Duodenal mucosa (tissue), 2 donors: ENCODE measurements around the gene TLL2.

Source experiments
- H3K27ac ChIP-seq: one replicate; pipeline ENCODE4 v1.7.0; 2013; ENCODE audit warnings: low read depth, low read length
- H3K27me3 ChIP-seq, 2 donors: one replicate each; pipeline ENCODE4 v1.7.0; 2013; ENCODE audit warnings: low read length in 2 of 2, control low read depth in 1 of 2; ENCODE audit not compliant: insufficient read depth in 2 of 2, control insufficient read depth in 1 of 2
- H3K36me3 ChIP-seq, 2 donors: one replicate each; pipeline ENCODE4 v1.7.0; 2013; ENCODE audit warnings: low read length in 2 of 2, control low read depth in 1 of 2; ENCODE audit not compliant: insufficient read depth in 2 of 2, control insufficient read depth in 1 of 2
- H3K4me1 ChIP-seq, 2 donors: one replicate each; pipeline ENCODE4 v1.7.0; 2013; ENCODE audit warnings: low read length in 2 of 2, control low read depth in 1 of 2; ENCODE audit not compliant: insufficient read depth in 2 of 2, control insufficient read depth in 1 of 2
- H3K4me3 ChIP-seq, 2 donors: one replicate each; pipeline ENCODE4 v1.7.0; 2013; ENCODE audit warnings: low read length in 2 of 2, low read depth in 1 of 2
- H3K9ac ChIP-seq, 2 donors: one replicate each; pipeline ENCODE4 v1.7.0; 2013; ENCODE audit warnings: low read length in 2 of 2, low read depth in 1 of 2
- H3K9me3 ChIP-seq, 2 donors: one replicate each; pipeline ENCODE4 v1.7.0; 2013; ENCODE audit warnings: low read length in 2 of 2, control low read depth in 1 of 2; ENCODE audit not compliant: control insufficient read depth in 1 of 2

Gene TLL2

GRCh38 chr10:96536129-96536528, 22.4 kb upstream of the TLL2 start:
- Histone ChIP-seq H3K9me3 (no peaks in the 10 kb centered on the region), H3K27me3 (no peaks in the 10 kb centered on the region), H3K27ac (no peak overlapping the region), H3K36me3 (peaks cover 3 to 53% of the 10 kb centered on the region in 2 donors), H3K4me3 (no peak overlapping the region), H3K9ac (no peak overlapping the region), H3K4me1 (peaks cover 0 to 10% of the 10 kb centered on the region in 2 donors)

GRCh38 chr10:96532523-96532922, 18.8 kb upstream of the TLL2 start:
- Histone ChIP-seq H3K4me3 (no peak overlapping the region), H3K4me1 (peaks cover 0 to 10% of the 10 kb centered on the region in 2 donors), H3K9me3 (no peaks in the 10 kb centered on the region), H3K9ac (no peak overlapping the region), H3K36me3 (peaks cover 14 to 51% of the 10 kb centered on the region in 2 donors), H3K27ac (no peak overlapping the region), H3K27me3 (no peaks in the 10 kb centered on the region)

- no peak overlapping the region for H3K4me3 ChIP-seq
- no peak overlapping the region for H3K9ac ChIP-seq
- peaks cover 33 to 56% of the 10 kb centered on the region in 2 donors for H3K36me3 ChIP-seq
- H3K9me3 ChIP-seq: no peaks in the 10 kb centered on the region
- H3K27ac ChIP-seq: no peak overlapping the region
- H3K4me1 ChIP-seq: peaks cover 0 to 10% of the 10 kb centered on the region in 2 donors
- no peaks in the 10 kb centered on the region for H3K27me3 ChIP-seq
Measured at GRCh38 chr10:96529634-96530279, 16.0 kb upstream of the TLL2 start.

GRCh38 chr10:96524741-96525140, 11.0 kb upstream of the TLL2 start:
- no peaks in the 10 kb centered on the region for H3K27me3 ChIP-seq
- no peaks in the 10 kb centered on the region for H3K9me3 ChIP-seq
- no peak overlapping the region for H3K9ac ChIP-seq
- no peak overlapping the region for H3K27ac ChIP-seq
- peaks cover 48 to 59% of the 10 kb centered on the region in 2 donors for H3K36me3 ChIP-seq
- H3K4me3 ChIP-seq: no peak overlapping the region
- H3K4me1 ChIP-seq: no peaks in the 10 kb centered on the region

GRCh38 chr10:96517284-96517683, 3.6 kb upstream of the TLL2 start:
- no peak overlapping the region for H3K9ac ChIP-seq
- peaks cover 4 to 11% of the 10 kb centered on the region in 2 donors for H3K27me3 ChIP-seq
- H3K27ac ChIP-seq: no peak overlapping the region
- H3K9me3 ChIP-seq: no peaks in the 10 kb centered on the region
- no peak overlapping the region for H3K4me3 ChIP-seq
- H3K36me3 ChIP-seq: peaks cover 19 to 23% of the 10 kb centered on the region in 2 donors
- H3K4me1 ChIP-seq: peaks cover 7 to 21% of the 10 kb centered on the region in 2 donors

GRCh38 chr10:96516337-96516736, 2.6 kb upstream of the TLL2 start:
- no peaks in the 10 kb centered on the region for H3K9me3 ChIP-seq
- no peak overlapping the region for H3K27ac ChIP-seq
- H3K36me3 ChIP-seq: peaks cover 13 to 14% of the 10 kb centered on the region in 2 donors
- peaks cover 7 to 23% of the 10 kb centered on the region in 2 donors for H3K4me1 ChIP-seq
- H3K9ac ChIP-seq: no peak overlapping the region
- peaks cover 12 to 19% of the 10 kb centered on the region in 2 donors for H3K27me3 ChIP-seq
- no peak overlapping the region for H3K4me3 ChIP-seq

- Histone ChIP-seq H3K27ac (no peak overlapping the region), H3K27me3 (peaks cover 15 to 22% of the 10 kb centered on the region in 2 donors), H3K9me3 (no peaks in the 10 kb centered on the region), H3K36me3 (peaks cover 0 to 2% of the 10 kb centered on the region in 2 donors), H3K4me1 (peaks cover 7 to 23% of the 10 kb centered on the region in 2 donors), H3K9ac (peak overlapping the region in 1 of 2 donors; percentile 54), H3K4me3 (peak overlapping the region; percentile 65 to 67)
Measured at GRCh38 chr10:96513305-96513697, 425 bp downstream of the TLL2 start.

- H3K9ac ChIP-seq: peak overlapping the region in 1 of 2 donors; percentile 28
- peak overlapping the region; percentile 65 to 67 for H3K4me3 ChIP-seq
- H3K36me3 ChIP-seq: no peaks in the 10 kb centered on the region
- no peaks in the 10 kb centered on the region for H3K9me3 ChIP-seq
- H3K4me1 ChIP-seq: peaks cover 7 to 23% of the 10 kb centered on the region in 2 donors
- peaks cover 15 to 22% of the 10 kb centered on the region in 2 donors for H3K27me3 ChIP-seq
- no peak overlapping the region for H3K27ac ChIP-seq
Measured at GRCh38 chr10:96512524-96513304, 1.0 kb downstream of the TLL2 start.

GRCh38 chr10:96511044-96511945, 2.4 kb downstream of the TLL2 start:
- Histone ChIP-seq H3K27ac (no peak overlapping the region), H3K4me3 (no peak overlapping the region), H3K27me3 (peaks cover 15 to 22% of the 10 kb centered on the region in 2 donors), H3K9ac (no peak overlapping the region), H3K4me1 (peaks cover 7 to 23% of the 10 kb centered on the region in 2 donors), H3K36me3 (no peaks in the 10 kb centered on the region), H3K9me3 (no peaks in the 10 kb centered on the region)
